Memory B cell (primary cell): ENCODE data around the gene GGNBP2.
"Not testable (repeated sequence)": the region's sequence is repeated elsewhere in the genome, so short reads cannot be mapped to it uniquely, and the experiment has no call there.

Source experiments
- ATAC-seq: fragments of 150-1000 bp; cut with Tn5 transposase; 2 replicates; pipeline ENCODE4 v1.10.0; 2021; ENCODE audit warnings: low read depth, mild to moderate bottlenecking, moderate library complexity
- DNase-seq, 2 donors: peaks; one replicate each; pipeline ENCODE4 v3.0.0; 2022; ENCODE audit warnings: low spot score in 2 of 2
- H3K27ac Mint-ChIP-seq: one replicate; pipeline ENCODE4 v1.8.0; 2022; ENCODE audit warnings: mild to moderate bottlenecking, moderate library complexity, mixed read lengths
- H3K27me3 Mint-ChIP-seq: one replicate; pipeline ENCODE4 v1.8.0; 2022; ENCODE audit warnings: mixed read lengths
- H3K36me3 Mint-ChIP-seq: one replicate; pipeline ENCODE4 v1.8.0; 2022; ENCODE audit warnings: mild to moderate bottlenecking, mixed read lengths
- H3K4me1 Mint-ChIP-seq: one replicate; pipeline ENCODE4 v1.8.0; 2022; ENCODE audit warnings: mixed read lengths
- H3K4me3 Mint-ChIP-seq: one replicate; pipeline ENCODE4 v1.8.0; 2022; ENCODE audit warnings: mild to moderate bottlenecking, moderate library complexity, mixed read lengths
- H3K9me3 Mint-ChIP-seq: one replicate; pipeline ENCODE4 v1.8.0; 2022; ENCODE audit warnings: mixed read lengths

The GGNBP2 gene

GRCh38 chr17:36597866-36598777 lies 53.4 kb downstream of the GGNBP2 start:
- Mint-ChIP-seq H3K9me3 (no peaks in the 10 kb centered on the region), H3K4me3 (no peak overlapping the region), H3K27me3 (peaks cover 4% of the 10 kb centered on the region), H3K27ac (no peak overlapping the region), H3K36me3 (peaks cover 2% of the 10 kb centered on the region), H3K4me1 (peaks cover 17% of the 10 kb centered on the region)
- no peak for DNase-seq
- no peak for ATAC-seq

- ATAC-seq: no peak
- Mint-ChIP-seq H3K36me3 (peaks cover 3% of the 10 kb centered on the region), H3K4me3 (no peak overlapping the region), H3K4me1 (peaks cover 16% of the 10 kb centered on the region), H3K27ac (no peak overlapping the region), H3K9me3 (no peaks in the 10 kb centered on the region), H3K27me3 (peaks cover 2% of the 10 kb centered on the region)
- no peak for DNase-seq
Observed at GRCh38 chr17:36598951-36599401, 54.3 kb downstream of the GGNBP2 start.

GRCh38 chr17:36599546-36600250 lies 55.0 kb downstream of the GGNBP2 start:
- ATAC-seq (no peak), DNase-seq (no peak)
- H3K36me3 Mint-ChIP-seq: peaks cover 5% of the 10 kb centered on the region
- H3K4me3 Mint-ChIP-seq: no peak overlapping the region
- peaks cover 20% of the 10 kb centered on the region for H3K4me1 Mint-ChIP-seq
- peaks cover 2% of the 10 kb centered on the region for H3K27me3 Mint-ChIP-seq
- H3K9me3 Mint-ChIP-seq: no peaks in the 10 kb centered on the region
- H3K27ac Mint-ChIP-seq: no peak overlapping the region

GRCh38 chr17:36600465-36600864 lies 55.7 kb downstream of the GGNBP2 start:
- peak overlapping the region; percentile 91 for H3K4me3 Mint-ChIP-seq
- peak overlapping the region; percentile 68 for H3K27ac Mint-ChIP-seq
- no peaks in the 10 kb centered on the region for H3K9me3 Mint-ChIP-seq
- H3K36me3 Mint-ChIP-seq: peaks cover 5% of the 10 kb centered on the region
- H3K27me3 Mint-ChIP-seq: peaks cover 2% of the 10 kb centered on the region
- no peak for DNase-seq
- no peak for ATAC-seq
- peaks cover 23% of the 10 kb centered on the region for H3K4me1 Mint-ChIP-seq

- Mint-ChIP-seq H3K9me3 (no peaks in the 10 kb centered on the region), H3K27ac (peak overlapping the region; percentile 68), H3K36me3 (peaks cover 5% of the 10 kb centered on the region), H3K27me3 (no peaks in the 10 kb centered on the region), H3K4me1 (peaks cover 28% of the 10 kb centered on the region), H3K4me3 (peak overlapping the region; percentile 91)
- ATAC-seq (peak; percentile 16), DNase-seq (no peak)
Observed at GRCh38 chr17:36600936-36601302, 56.2 kb downstream of the GGNBP2 start.

GRCh38 chr17:36601303-36602029 lies 56.7 kb downstream of the GGNBP2 start, which contains the start of gene MRM1:
Gene MRM1 (plus strand): TSS chr17:36601583. CDS start chr17:36601811, 228 bp downstream.
- peaks cover 31% of the 10 kb centered on the region for H3K4me1 Mint-ChIP-seq
- ATAC-seq (peak; percentile 87), DNase-seq (peak; percentile 79 to 81)
- peak within 1 kb of the TSS; percentile 68 for H3K27ac Mint-ChIP-seq
- peaks cover 7% of the 10 kb centered on the region for H3K36me3 Mint-ChIP-seq
- no peaks in the 10 kb centered on the region for H3K9me3 Mint-ChIP-seq
- no peaks in the 10 kb centered on the region for H3K27me3 Mint-ChIP-seq
- H3K4me3 Mint-ChIP-seq: peak within 1 kb of the TSS; percentile 91

- Mint-ChIP-seq H3K4me3 (peak overlapping the region; percentile 91), H3K27me3 (no peaks in the 10 kb centered on the region), H3K9me3 (no peaks in the 10 kb centered on the region), H3K4me1 (peaks cover 31% of the 10 kb centered on the region), H3K27ac (peak overlapping the region; percentile 54), H3K36me3 (peaks cover 7% of the 10 kb centered on the region)
- peak in 1 of 2 donors; percentile 47 for DNase-seq
- no peak for ATAC-seq
Observed at GRCh38 chr17:36602030-36602748, 57.5 kb downstream of the GGNBP2 start.

- Mint-ChIP-seq H3K27me3 (no peaks in the 10 kb centered on the region), H3K4me3 (peak overlapping the region; percentile 91), H3K4me1 (peaks cover 33% of the 10 kb centered on the region), H3K27ac (peak overlapping the region; percentile 54), H3K9me3 (no peaks in the 10 kb centered on the region), H3K36me3 (peaks cover 9% of the 10 kb centered on the region)
- DNase-seq (peak; percentile 69 to 73), ATAC-seq (peak; percentile 45)
Observed at GRCh38 chr17:36602924-36603384, 58.2 kb downstream of the GGNBP2 start.

- not testable (repeated sequence) for H3K27me3 Mint-ChIP-seq, ATAC-seq, DNase-seq, H3K4me3 Mint-ChIP-seq, H3K27ac Mint-ChIP-seq, H3K9me3 Mint-ChIP-seq
- peaks cover 43% of the 10 kb centered on the region for H3K4me1 Mint-ChIP-seq
- H3K36me3 Mint-ChIP-seq: peaks cover 12% of the 10 kb centered on the region
Observed at GRCh38 chr17:36605028-36605427, 60.3 kb downstream of the GGNBP2 start.

- no peak overlapping the region for H3K27ac Mint-ChIP-seq
- no peaks in the 10 kb centered on the region for H3K9me3 Mint-ChIP-seq
- H3K36me3 Mint-ChIP-seq: peaks cover 12% of the 10 kb centered on the region
- H3K4me3 Mint-ChIP-seq: no peak overlapping the region
- ATAC-seq: no peak
- no peaks in the 10 kb centered on the region for H3K27me3 Mint-ChIP-seq
- H3K4me1 Mint-ChIP-seq: peaks cover 28% of the 10 kb centered on the region
- no peak for DNase-seq
Observed at GRCh38 chr17:36608280-36608679, 63.6 kb downstream of the GGNBP2 start.

GRCh38 chr17:36608794-36609497 lies 64.2 kb downstream of the GGNBP2 start:
- peaks cover 27% of the 10 kb centered on the region for H3K4me1 Mint-ChIP-seq
- peak; percentile 84 for ATAC-seq
- peak overlapping the region; percentile 5 for H3K4me3 Mint-ChIP-seq
- no peak overlapping the region for H3K27ac Mint-ChIP-seq
- peaks cover 11% of the 10 kb centered on the region for H3K36me3 Mint-ChIP-seq
- H3K27me3 Mint-ChIP-seq: peaks cover 1% of the 10 kb centered on the region
- no peak for DNase-seq
- H3K9me3 Mint-ChIP-seq: no peaks in the 10 kb centered on the region

GRCh38 chr17:36609498-36609862 lies 64.8 kb downstream of the GGNBP2 start:
- Mint-ChIP-seq H3K4me1 (peaks cover 23% of the 10 kb centered on the region), H3K4me3 (no peak overlapping the region), H3K9me3 (no peaks in the 10 kb centered on the region), H3K36me3 (peaks cover 9% of the 10 kb centered on the region), H3K27me3 (peaks cover 3% of the 10 kb centered on the region), H3K27ac (no peak overlapping the region)
- DNase-seq (no peak), ATAC-seq (no peak)

GRCh38 chr17:36610474-36610873 lies 65.8 kb downstream of the GGNBP2 start:
- Mint-ChIP-seq H3K9me3 (no peaks in the 10 kb centered on the region), H3K4me3 (no peak overlapping the region), H3K27ac (no peak overlapping the region), H3K4me1 (peaks cover 19% of the 10 kb centered on the region), H3K27me3 (peaks cover 3% of the 10 kb centered on the region), H3K36me3 (peaks cover 9% of the 10 kb centered on the region)
- no peak for ATAC-seq
- DNase-seq: no peak
